Spinal cord (tissue), 10 donors: Measurements from ENCODE around the gene OR5F1. TPM values are rescaled to one million over a fixed set of nuclear protein-coding genes. Genes with fewer than 3 reads are reported as not detected.

Experiments
- DNase-seq, 6 donors: peaks; one replicate each; pipeline versions ENCODE4 v3.0.0 to v3.0.0-alpha.2; 2013 to 2015; ENCODE audit warnings: low spot score in 6 of 6, low read depth in 4 of 6
- H3K27ac ChIP-seq: one replicate; pipeline ENCODE4 v1.5.1; 2013; ENCODE audit warnings: low read depth, low read length, control low read depth
- H3K27me3 ChIP-seq: one replicate; pipeline ENCODE4 v1.6.1; 2013; ENCODE audit warnings: low read length; ENCODE audit not compliant: control insufficient read depth, insufficient read depth
- H3K36me3 ChIP-seq: one replicate; pipeline ENCODE4 v1.6.1; 2013; ENCODE audit warnings: low read length; ENCODE audit not compliant: control insufficient read depth, insufficient read depth
- H3K4me1 ChIP-seq: one replicate; pipeline ENCODE4 v1.6.1; 2013; ENCODE audit warnings: low read length; ENCODE audit not compliant: control insufficient read depth, insufficient read depth
- H3K4me3 ChIP-seq: one replicate; pipeline ENCODE4 v1.5.1; 2013; ENCODE audit warnings: low read depth, low read length, control low read depth
- H3K9me3 ChIP-seq: one replicate; pipeline ENCODE4 v1.6.1; 2013; ENCODE audit warnings: low read length; ENCODE audit not compliant: control insufficient read depth, insufficient read depth
- WGBS: methylation state at CpG from one replicate; pipeline ENCODE4 v1.1.5; 2013; ENCODE audit warnings: missing lambda C conversion rate; ENCODE audit not compliant: insufficient coverage; 5-methylcytosine and 5-hydroxymethylcytosine counted together
- long read RNA-seq, 4 donors: transcript quantifications; one replicate each; lab custom pipeline, GENCODE V29; 2026
- polyA plus RNA-seq, 2 donors: library from polyadenylated mRNA; unstranded; fragments of 120-200 nt; gene quantifications; one replicate each; pipeline ENCODE4 v1.2.1, GENCODE V29; 2013; ENCODE audit not compliant: insufficient read length in 2 of 2
- total RNA-seq, 2 donors: library from RNA; depleted of rRNA in 1 of 2; stranded (reverse); fragments of 120-200 nt in 1 of 2; fragments of >200 nt in 1 of 2; gene quantifications; one replicate each; pipeline versions ENCODE4 v1.2.3 to v1.2.4, GENCODE V29; 2013 to 2014
- donor health status: healthy.

OR5F1 gene
- total RNA-seq (not detected), polyA plus RNA-seq (not detected)
- long read RNA-seq, donor 1: 0 reads
- long read RNA-seq, donor 2, partial matches to known transcripts: 0 of 1 reads
- long read RNA-seq, donor 2, other reads (novel, unspliced or antisense): 0 of 1 reads
- long read RNA-seq, donor 3, partial matches to known transcripts: 0 of 1 reads
- long read RNA-seq, donor 3, other reads (novel, unspliced or antisense): 0 of 1 reads
- long read RNA-seq, donor 4: 0 reads

GRCh38 chr11:55994525-55994924 lies at the start of gene OR5F1:
TSS of gene OR5F1 (minus strand) at chr11:55994625. CDS start at chr11:55994625, 0 bp downstream.
- H3K4me3 ChIP-seq: no peak within 1 kb of the TSS
- H3K27me3 ChIP-seq: no peaks in the 10 kb centered on the region
- no peak within 1 kb of the TSS for H3K27ac ChIP-seq
- H3K4me1 ChIP-seq: no peaks in the 10 kb centered on the region
- no CpG with 5 or more reads among the region's 2 CpGs for WGBS
- DNase-seq: no peak
- H3K9me3 ChIP-seq: peaks cover 2% of the 10 kb centered on the region
- H3K36me3 ChIP-seq: no peaks in the 10 kb centered on the region

GRCh38 chr11:56027354-56027753 lies 32.9 kb upstream of the OR5F1 start, which contains the start of gene OR5AS1:
TSS of gene OR5AS1 (plus strand) at chr11:56027654. CDS start at chr11:56030419, 2,765 bp downstream.
- no peaks in the 10 kb centered on the region for H3K4me1 ChIP-seq
- H3K27ac ChIP-seq: no peak within 1 kb of the TSS
- H3K36me3 ChIP-seq: no peaks in the 10 kb centered on the region
- no peaks in the 10 kb centered on the region for H3K9me3 ChIP-seq
- no peaks in the 10 kb centered on the region for H3K27me3 ChIP-seq
- DNase-seq: no peak
- H3K4me3 ChIP-seq: no peak within 1 kb of the TSS

GRCh38 chr11:56013805-56014204 lies 19.4 kb upstream of the OR5F1 start:
- Histone ChIP-seq H3K9me3 (no peaks in the 10 kb centered on the region), H3K4me3 (no peak overlapping the region), H3K27ac (no peak overlapping the region), H3K4me1 (no peaks in the 10 kb centered on the region), H3K27me3 (no peaks in the 10 kb centered on the region), H3K36me3 (no peaks in the 10 kb centered on the region)
- DNase-seq: no peak
- WGBS: 75% methylated on average over 1 of the region's 2 CpGs

GRCh38 chr11:56010716-56011115 lies 16.3 kb upstream of the OR5F1 start:
- no peak for DNase-seq
- Histone ChIP-seq H3K27me3 (no peaks in the 10 kb centered on the region), H3K4me1 (no peaks in the 10 kb centered on the region), H3K27ac (no peak overlapping the region), H3K9me3 (no peaks in the 10 kb centered on the region), H3K36me3 (no peaks in the 10 kb centered on the region), H3K4me3 (no peak overlapping the region)

- H3K27ac ChIP-seq: no peak overlapping the region
- H3K27me3 ChIP-seq: no peaks in the 10 kb centered on the region
- H3K36me3 ChIP-seq: no peaks in the 10 kb centered on the region
- no peak for DNase-seq
- H3K4me1 ChIP-seq: no peaks in the 10 kb centered on the region
- 93% methylated on average over 2 of the region's 3 CpGs for WGBS
- no peaks in the 10 kb centered on the region for H3K9me3 ChIP-seq
- H3K4me3 ChIP-seq: no peak overlapping the region
These were observed 23.5 kb downstream of the OR5F1 start for GRCh38 chr11:55970935-55971334.

GRCh38 chr11:55969845-55970244 lies 24.6 kb downstream of the OR5F1 start, which contains the start of gene OR10AG1:
TSS of gene OR10AG1 (minus strand) at chr11:55969945. CDS start at chr11:55969907, 38 bp downstream.
- 100% methylated on average over 1 of the region's 2 CpGs for WGBS
- Histone ChIP-seq H3K9me3 (no peaks in the 10 kb centered on the region), H3K4me1 (no peaks in the 10 kb centered on the region)

GRCh38 chr11:55967914-55968313 lies 26.5 kb downstream of the OR5F1 start:
- H3K9me3 ChIP-seq: no peaks in the 10 kb centered on the region
- no peak overlapping the region for H3K27ac ChIP-seq
- DNase-seq: no peak
- no peaks in the 10 kb centered on the region for H3K36me3 ChIP-seq
- no peaks in the 10 kb centered on the region for H3K4me1 ChIP-seq
- 90% methylated on average over 4 of the region's 5 CpGs for WGBS
- H3K4me3 ChIP-seq: no peak overlapping the region
- no peaks in the 10 kb centered on the region for H3K27me3 ChIP-seq

More at GRCh38 chr11:55969845-55970244, 24.6 kb downstream of the OR5F1 start, which contains the start of gene OR10AG1:
- no peak within 1 kb of the TSS for H3K27ac ChIP-seq
- H3K4me3 ChIP-seq: no peak within 1 kb of the TSS
- H3K36me3 ChIP-seq: no peaks in the 10 kb centered on the region
- no peak for DNase-seq
- H3K27me3 ChIP-seq: no peaks in the 10 kb centered on the region

- H3K36me3 ChIP-seq: no peaks in the 10 kb centered on the region
- no peaks in the 10 kb centered on the region for H3K27me3 ChIP-seq
- H3K4me1 ChIP-seq: no peaks in the 10 kb centered on the region
- DNase-seq: no peak
- H3K9me3 ChIP-seq: no peaks in the 10 kb centered on the region
- H3K4me3 ChIP-seq: no peak overlapping the region
- no peak overlapping the region for H3K27ac ChIP-seq
- no CpG with 5 or more reads among the region's 2 CpGs for WGBS
These were observed 28.0 kb downstream of the OR5F1 start for GRCh38 chr11:55966391-55966790.

- Histone ChIP-seq H3K4me3 (no peak overlapping the region), H3K4me1 (no peaks in the 10 kb centered on the region), H3K36me3 (no peaks in the 10 kb centered on the region), H3K9me3 (no peaks in the 10 kb centered on the region), H3K27me3 (no peaks in the 10 kb centered on the region), H3K27ac (no peak overlapping the region)
- 52% methylated on average over 2 of the region's 4 CpGs for WGBS
- no peak for DNase-seq
These were observed 37.9 kb downstream of the OR5F1 start for GRCh38 chr11:55956521-55956920.

GRCh38 chr11:55949330-55949729 lies 45.1 kb downstream of the OR5F1 start:
- Histone ChIP-seq H3K36me3 (no peaks in the 10 kb centered on the region), H3K4me1 (no peaks in the 10 kb centered on the region), H3K9me3 (no peaks in the 10 kb centered on the region), H3K27ac (no peak overlapping the region), H3K4me3 (no peak overlapping the region), H3K27me3 (no peaks in the 10 kb centered on the region)
- no peak for DNase-seq
- WGBS: 63% methylated on average over 4 of the region's 4 CpGs
